HepG2 (cell line): ENCODE data around the gene ARHGAP19. TPM values are rescaled to one million over a fixed set of nuclear protein-coding genes. Genes with fewer than 3 reads are reported as not detected.

Experiments used
- ARID4A ChIP-seq: sonication (generic); formaldehyde crosslinking; IDR thresholded peaks from 2 replicates; pipeline ENCODE4 v1.5.0; 2020; ENCODE audit warnings: mild to moderate bottlenecking, missing genetic modification reagents, borderline replicate concordance
- CREM ChIP-seq, 2 experiments: sonication (generic) in 1 of 2; formaldehyde crosslinking in 1 of 2; IDR thresholded peaks; 2 replicates each; pipeline versions ENCODE4 v1.4.0 to v1.6.1; 2016 to 2020; ENCODE audit warnings: antibody characterized with exemption in 1 of 2, mild to moderate bottlenecking in 1 of 2, missing genetic modification reagents in 1 of 2
- ELF3 ChIP-seq: IDR thresholded peaks from 2 replicates; pipeline ENCODE4 v1.6.1; 2016; ENCODE audit warnings: missing genetic modification reagents, missing compliant biosample characterization
- NCOA5 ChIP-seq: sonication (generic); formaldehyde crosslinking; IDR thresholded peaks from 2 replicates; pipeline ENCODE4 v1.4.0; 2020; ENCODE audit warnings: missing genetic modification reagents
- NFE2L2 ChIP-seq: fragments of 150-350 bp; IDR thresholded peaks from 2 replicates; pipeline ENCODE4 v1.6.1; 2014; ENCODE audit warnings: low read length
- NFIB ChIP-seq: sonication (generic); formaldehyde crosslinking; IDR thresholded peaks from 2 replicates; pipeline ENCODE4 v1.9.0; 2021; ENCODE audit warnings: missing genetic modification reagents, mild to moderate bottlenecking, borderline replicate concordance
- POLR2G ChIP-seq: fragments of 200-400 bp; formaldehyde crosslinking; IDR thresholded peaks from 2 replicates; pipeline ENCODE4 v1.6.1; 2018; ENCODE audit warnings: mild to moderate bottlenecking, low read depth, low read length, moderate library complexity
- SOX5 ChIP-seq: IDR thresholded peaks from 2 replicates; pipeline ENCODE4 v1.6.1; 2016; ENCODE audit warnings: borderline replicate concordance
- TCF12 ChIP-seq, 2 experiments: fragments of 450-650 bp in 1 of 2; sonication (generic) in 1 of 2; formaldehyde crosslinking in 1 of 2; IDR thresholded peaks; 2 replicates each; pipeline versions ENCODE4 v1.6.1 to v1.8.0; 2017 to 2022; ENCODE audit warnings: antibody characterized with exemption in 1 of 2, mild to moderate bottlenecking in 1 of 2, missing genetic modification reagents in 1 of 2, moderate library complexity in 1 of 2
- THYN1 ChIP-seq: sonication (generic); formaldehyde crosslinking; IDR thresholded peaks from 2 replicates; pipeline ENCODE4 v1.8.1; 2023; ENCODE audit warnings: low read depth, mild to moderate bottlenecking, moderate library complexity, missing genetic modification reagents, borderline replicate concordance
- ZIK1 ChIP-seq: sonication (generic); formaldehyde crosslinking; IDR thresholded peaks from 2 replicates; pipeline ENCODE4 v1.5.0; 2020; ENCODE audit warnings: mild to moderate bottlenecking, low read depth, missing genetic modification reagents, borderline replicate concordance
- ZNF205 ChIP-seq: IDR thresholded peaks from 2 replicates; pipeline ENCODE4 v1.6.1; 2018; ENCODE audit warnings: missing biosample characterization, missing genetic modification reagents
- ZNF362 ChIP-seq: sonication (generic); formaldehyde crosslinking; IDR thresholded peaks from 2 replicates; pipeline ENCODE4 v1.4.0; 2020; ENCODE audit warnings: missing genetic modification reagents, mild to moderate bottlenecking, borderline replicate concordance
- ZNF674 ChIP-seq: sonication (generic); formaldehyde crosslinking; IDR thresholded peaks from 2 replicates; pipeline ENCODE4 v1.5.0; 2020; ENCODE audit warnings: low read depth, mild to moderate bottlenecking, missing genetic modification reagents
- ZNF7 ChIP-seq: IDR thresholded peaks from 2 replicates; pipeline ENCODE4 v1.6.1; 2016; ENCODE audit warnings: missing biosample characterization, missing genetic modification reagents
- ZNF788 ChIP-seq: sonication (generic); formaldehyde crosslinking; IDR thresholded peaks from 2 replicates; pipeline ENCODE4 v1.5.0; 2020; ENCODE audit warnings: mild to moderate bottlenecking, missing genetic modification reagents, borderline replicate concordance
- ZNF850 ChIP-seq: sonication (generic); formaldehyde crosslinking; conservative IDR thresholded peaks from 2 replicates; pipeline ENCODE4 v1.9.0; 2021; ENCODE audit warnings: mild to moderate bottlenecking, missing genetic modification reagents
- polyA plus RNA-seq, 8 experiments: library from polyadenylated mRNA; depleted of rRNA in 3 of 8; stranded (reverse) in 7 of 8; unstranded in 1 of 8; fragments of >200 nt; fragmentation: Illumina TruSeq in 4 of 8; extraction: Trizol in 4 of 8; gene quantifications; 2 replicates each; pipeline versions ENCODE4 v1.2.1 to v1.2.3, GENCODE V29; 2011 to 2016; ENCODE audit warnings: low read depth in 4 of 8, missing spikeins in 1 of 8, mixed read lengths in 1 of 8; ENCODE audit not compliant: insufficient read depth in 1 of 8
- total RNA-seq, 5 experiments: library from RNA; depleted of rRNA; stranded (reverse); fragments of >200 nt; fragmentation: Illumina TruSeq; extraction: Trizol; gene quantifications; 2 replicates each; pipeline ENCODE4 v1.2.3, GENCODE V29; 2016; ENCODE audit warnings: low read depth in 1 of 5
- TF ChIP-seq, protein P1 (sequence below): sonication (generic); formaldehyde crosslinking; IDR thresholded peaks from 2 replicates; pipeline ENCODE4 v1.5.1; 2020; ENCODE audit warnings: mild to moderate bottlenecking, missing genetic modification reagents, moderate library complexity
- TF ChIP-seq, protein P2 (sequence below): sonication (generic); formaldehyde crosslinking; IDR thresholded peaks from 2 replicates; pipeline ENCODE4 v1.5.0; 2020; ENCODE audit warnings: missing genetic modification reagents

The ARHGAP19 gene
- total and polyA plus RNA-seq, 2 of the 13 experiments (the other 11 are each of a cell fraction or from before 2014, with no cell fraction given): 7.6 to 10.0 TPM

DNA sequence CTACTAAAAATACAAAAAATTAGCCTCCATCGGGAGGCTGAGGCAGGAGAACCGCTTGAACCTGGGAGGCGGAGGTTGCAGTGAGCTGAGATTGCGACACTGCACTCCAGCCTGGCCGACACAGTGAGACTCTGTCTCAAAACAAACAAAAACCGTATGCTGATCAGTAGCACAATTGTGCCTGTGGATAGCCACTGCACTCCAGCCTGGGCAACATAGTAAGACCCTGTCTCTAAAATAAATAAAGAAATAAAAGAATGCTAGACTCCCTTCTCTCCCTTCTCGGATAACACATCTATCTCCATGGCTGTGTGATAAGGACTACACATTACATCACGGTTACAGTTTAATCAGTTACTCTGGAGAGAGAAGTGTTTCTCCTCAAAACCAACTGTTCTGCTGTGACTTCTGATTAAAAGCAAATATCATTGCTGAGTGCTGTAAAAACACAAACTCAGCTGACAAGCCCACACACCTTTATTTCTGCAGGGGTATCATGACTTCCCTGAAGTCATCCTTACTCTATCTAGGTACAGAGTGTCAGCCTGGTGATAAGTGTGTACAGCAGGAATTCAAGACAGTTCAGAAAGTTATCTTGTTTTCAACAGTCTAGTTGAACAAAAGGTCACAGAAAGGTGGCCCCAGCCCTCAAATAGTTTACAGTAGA, 5.3 kb upstream of the ARHGAP19 start (continued):
- TF ChIP-seq, protein P1, sequence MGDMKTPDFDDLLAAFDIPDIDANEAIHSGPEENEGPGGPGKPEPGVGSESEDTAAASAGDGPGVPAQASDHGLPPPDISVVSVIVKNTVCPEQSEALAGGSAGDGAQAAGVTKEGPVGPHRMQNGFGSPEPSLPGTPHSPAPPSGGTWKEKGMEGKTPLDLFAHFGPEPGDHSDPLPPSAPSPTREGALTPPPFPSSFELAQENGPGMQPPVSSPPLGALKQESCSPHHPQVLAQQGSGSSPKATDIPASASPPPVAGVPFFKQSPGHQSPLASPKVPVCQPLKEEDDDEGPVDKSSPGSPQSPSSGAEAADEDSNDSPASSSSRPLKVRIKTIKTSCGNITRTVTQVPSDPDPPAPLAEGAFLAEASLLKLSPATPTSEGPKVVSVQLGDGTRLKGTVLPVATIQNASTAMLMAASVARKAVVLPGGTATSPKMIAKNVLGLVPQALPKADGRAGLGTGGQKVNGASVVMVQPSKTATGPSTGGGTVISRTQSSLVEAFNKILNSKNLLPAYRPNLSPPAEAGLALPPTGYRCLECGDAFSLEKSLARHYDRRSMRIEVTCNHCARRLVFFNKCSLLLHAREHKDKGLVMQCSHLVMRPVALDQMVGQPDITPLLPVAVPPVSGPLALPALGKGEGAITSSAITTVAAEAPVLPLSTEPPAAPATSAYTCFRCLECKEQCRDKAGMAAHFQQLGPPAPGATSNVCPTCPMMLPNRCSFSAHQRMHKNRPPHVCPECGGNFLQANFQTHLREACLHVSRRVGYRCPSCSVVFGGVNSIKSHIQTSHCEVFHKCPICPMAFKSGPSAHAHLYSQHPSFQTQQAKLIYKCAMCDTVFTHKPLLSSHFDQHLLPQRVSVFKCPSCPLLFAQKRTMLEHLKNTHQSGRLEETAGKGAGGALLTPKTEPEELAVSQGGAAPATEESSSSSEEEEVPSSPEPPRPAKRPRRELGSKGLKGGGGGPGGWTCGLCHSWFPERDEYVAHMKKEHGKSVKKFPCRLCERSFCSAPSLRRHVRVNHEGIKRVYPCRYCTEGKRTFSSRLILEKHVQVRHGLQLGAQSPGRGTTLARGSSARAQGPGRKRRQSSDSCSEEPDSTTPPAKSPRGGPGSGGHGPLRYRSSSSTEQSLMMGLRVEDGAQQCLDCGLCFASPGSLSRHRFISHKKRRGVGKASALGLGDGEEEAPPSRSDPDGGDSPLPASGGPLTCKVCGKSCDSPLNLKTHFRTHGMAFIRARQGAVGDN: 0 out of 2 replicates have a peak, but pooled peaks have one; percentile 15
- TF ChIP-seq THYN1 (CRISPR knock-in tag) (0 out of 2 replicates have a peak, but pooled peaks have one; percentile 39), ZNF7 (CRISPR knock-in tag) (no peak), ZNF674 (CRISPR knock-in tag) (no peak), POLR2G (no peak), NFE2L2 (no peak), TCF12 (IDR thresholded peaks at IDR 0.05) (no peak), TCF12 (CRISPR knock-in tag; IDR thresholded peaks at IDR 0.05) (no peak), SOX5 (CRISPR knock-in tag) (peak; percentile 21; the same call in 1 of the 2 replicates), ZNF850 (CRISPR knock-in tag) (no peak), CREM (IDR thresholded peaks at IDR 0.05) (no peak), CREM (CRISPR knock-in tag; IDR thresholded peaks at IDR 0.05) (no peak), ZNF362 (CRISPR knock-in tag) (no peak), NCOA5 (CRISPR knock-in tag) (no peak), ZNF788 (CRISPR knock-in tag) (peak; percentile 37; the same call in 1 of the 2 replicates), ARID4A (CRISPR knock-in tag) (peak; percentile 19; the same call in 1 of the 2 replicates), ZNF205 (CRISPR knock-in tag) (0 out of 2 replicates have a peak, but pooled peaks have one; percentile 12), ELF3 (CRISPR knock-in tag) (no peak), NFIB (CRISPR knock-in tag) (no peak), ZIK1 (CRISPR knock-in tag) (no peak)
- TF ChIP-seq, protein P2, sequence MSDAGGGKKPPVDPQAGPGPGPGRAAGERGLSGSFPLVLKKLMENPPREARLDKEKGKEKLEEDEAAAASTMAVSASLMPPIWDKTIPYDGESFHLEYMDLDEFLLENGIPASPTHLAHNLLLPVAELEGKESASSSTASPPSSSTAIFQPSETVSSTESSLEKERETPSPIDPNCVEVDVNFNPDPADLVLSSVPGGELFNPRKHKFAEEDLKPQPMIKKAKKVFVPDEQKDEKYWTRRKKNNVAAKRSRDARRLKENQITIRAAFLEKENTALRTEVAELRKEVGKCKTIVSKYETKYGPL: no peak
